Measurements from ENCODE around the gene PNMT. TPM values are rescaled to one million over a fixed set of nuclear protein-coding genes. Genes with fewer than 3 reads are reported as not detected.

Gene PNMT
- total and polyA plus RNA-seq, 2 of the 13 experiments (the other 11 are each of a cell fraction or from before 2014, with no cell fraction given) = 0.25 TPM; not detected in 1

DNA sequence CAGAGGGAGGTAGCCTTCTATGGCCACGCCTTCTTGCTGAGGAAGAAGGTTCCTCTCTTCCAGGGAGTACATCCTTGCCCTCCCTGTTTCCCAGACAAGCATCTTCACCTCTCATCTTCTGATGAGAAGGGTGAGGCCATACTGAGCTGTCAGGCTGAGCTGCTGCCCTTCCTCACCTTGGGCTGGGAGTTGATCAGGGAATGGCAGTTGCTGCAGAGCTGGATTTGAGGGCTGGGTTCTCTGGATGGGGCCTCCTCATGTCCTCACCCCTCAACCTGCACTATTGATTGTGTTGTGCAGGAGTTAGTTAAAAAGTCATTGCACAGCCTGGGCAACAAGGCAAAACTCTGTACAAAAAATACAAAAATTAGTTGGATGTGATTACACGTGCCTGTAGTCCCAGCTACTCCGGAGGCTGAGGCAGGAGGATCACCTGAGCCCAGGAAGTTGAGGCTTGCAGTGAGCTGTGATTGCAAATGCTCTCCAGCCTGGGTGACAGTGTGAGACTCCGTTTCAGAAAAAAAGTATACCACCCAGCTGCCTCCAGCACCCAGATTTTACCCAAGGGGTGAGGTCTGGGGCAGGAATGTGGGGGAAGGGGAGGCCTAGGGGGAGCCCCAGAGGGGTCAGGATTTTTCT, 33.6 kb downstream of the PNMT start (continued):
- TF ChIP-seq, protein P1, sequence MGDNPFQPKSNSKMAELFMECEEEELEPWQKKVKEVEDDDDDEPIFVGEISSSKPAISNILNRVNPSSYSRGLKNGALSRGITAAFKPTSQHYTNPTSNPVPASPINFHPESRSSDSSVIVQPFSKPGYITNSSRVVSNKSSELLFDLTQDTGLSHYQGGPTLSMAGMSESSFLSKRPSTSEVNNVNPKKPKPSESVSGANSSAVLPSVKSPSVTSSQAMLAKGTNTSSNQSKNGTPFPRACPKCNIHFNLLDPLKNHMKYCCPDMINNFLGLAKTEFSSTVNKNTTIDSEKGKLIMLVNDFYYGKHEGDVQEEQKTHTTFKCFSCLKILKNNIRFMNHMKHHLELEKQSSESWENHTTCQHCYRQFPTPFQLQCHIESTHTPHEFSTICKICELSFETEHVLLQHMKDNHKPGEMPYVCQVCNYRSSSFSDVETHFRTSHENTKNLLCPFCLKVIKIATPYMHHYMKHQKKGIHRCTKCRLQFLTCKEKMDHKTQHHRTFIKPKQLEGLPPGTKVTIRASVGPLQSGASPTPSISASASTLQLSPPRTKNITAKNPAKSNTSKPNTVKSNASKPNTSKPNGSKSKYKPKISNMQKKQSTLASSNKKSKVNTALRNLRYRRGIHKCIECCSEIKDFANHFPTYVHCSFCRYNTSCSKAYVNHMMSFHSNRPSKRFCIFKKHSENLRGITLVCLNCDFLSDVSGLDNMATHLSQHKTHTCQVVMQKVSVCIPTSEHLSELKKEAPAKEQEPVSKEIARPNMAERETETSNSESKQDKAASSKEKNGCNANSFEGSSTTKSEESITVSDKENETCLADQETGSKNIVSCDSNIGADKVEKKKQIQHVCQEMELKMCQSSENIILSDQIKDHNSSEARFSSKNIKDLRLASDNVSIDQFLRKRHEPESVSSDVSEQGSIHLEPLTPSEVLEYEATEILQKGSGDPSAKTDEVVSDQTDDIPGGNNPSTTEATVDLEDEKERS (CRISPR knock-in tag; IDR thresholded peaks at IDR 0.05) = no peak
- TF ChIP-seq, protein P2, sequence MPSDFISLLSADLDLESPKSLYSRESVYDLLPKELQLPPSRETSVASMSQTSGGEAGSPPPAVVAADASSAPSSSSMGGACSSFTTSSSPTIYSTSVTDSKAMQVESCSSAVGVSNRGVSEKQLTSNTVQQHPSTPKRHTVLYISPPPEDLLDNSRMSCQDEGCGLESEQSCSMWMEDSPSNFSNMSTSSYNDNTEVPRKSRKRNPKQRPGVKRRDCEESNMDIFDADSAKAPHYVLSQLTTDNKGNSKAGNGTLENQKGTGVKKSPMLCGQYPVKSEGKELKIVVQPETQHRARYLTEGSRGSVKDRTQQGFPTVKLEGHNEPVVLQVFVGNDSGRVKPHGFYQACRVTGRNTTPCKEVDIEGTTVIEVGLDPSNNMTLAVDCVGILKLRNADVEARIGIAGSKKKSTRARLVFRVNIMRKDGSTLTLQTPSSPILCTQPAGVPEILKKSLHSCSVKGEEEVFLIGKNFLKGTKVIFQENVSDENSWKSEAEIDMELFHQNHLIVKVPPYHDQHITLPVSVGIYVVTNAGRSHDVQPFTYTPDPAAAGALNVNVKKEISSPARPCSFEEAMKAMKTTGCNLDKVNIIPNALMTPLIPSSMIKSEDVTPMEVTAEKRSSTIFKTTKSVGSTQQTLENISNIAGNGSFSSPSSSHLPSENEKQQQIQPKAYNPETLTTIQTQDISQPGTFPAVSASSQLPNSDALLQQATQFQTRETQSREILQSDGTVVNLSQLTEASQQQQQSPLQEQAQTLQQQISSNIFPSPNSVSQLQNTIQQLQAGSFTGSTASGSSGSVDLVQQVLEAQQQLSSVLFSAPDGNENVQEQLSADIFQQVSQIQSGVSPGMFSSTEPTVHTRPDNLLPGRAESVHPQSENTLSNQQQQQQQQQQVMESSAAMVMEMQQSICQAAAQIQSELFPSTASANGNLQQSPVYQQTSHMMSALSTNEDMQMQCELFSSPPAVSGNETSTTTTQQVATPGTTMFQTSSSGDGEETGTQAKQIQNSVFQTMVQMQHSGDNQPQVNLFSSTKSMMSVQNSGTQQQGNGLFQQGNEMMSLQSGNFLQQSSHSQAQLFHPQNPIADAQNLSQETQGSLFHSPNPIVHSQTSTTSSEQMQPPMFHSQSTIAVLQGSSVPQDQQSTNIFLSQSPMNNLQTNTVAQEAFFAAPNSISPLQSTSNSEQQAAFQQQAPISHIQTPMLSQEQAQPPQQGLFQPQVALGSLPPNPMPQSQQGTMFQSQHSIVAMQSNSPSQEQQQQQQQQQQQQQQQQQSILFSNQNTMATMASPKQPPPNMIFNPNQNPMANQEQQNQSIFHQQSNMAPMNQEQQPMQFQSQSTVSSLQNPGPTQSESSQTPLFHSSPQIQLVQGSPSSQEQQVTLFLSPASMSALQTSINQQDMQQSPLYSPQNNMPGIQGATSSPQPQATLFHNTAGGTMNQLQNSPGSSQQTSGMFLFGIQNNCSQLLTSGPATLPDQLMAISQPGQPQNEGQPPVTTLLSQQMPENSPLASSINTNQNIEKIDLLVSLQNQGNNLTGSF (CRISPR knock-in tag; IDR thresholded peaks at IDR 0.05) = no peak
- TF ChIP-seq RBM22 (optimal IDR thresholded peaks at IDR 0.05; ENCODE audit: low read length) (no peak), NCOA2 (CRISPR knock-in tag; IDR thresholded peaks at IDR 0.05) (no peak), TOPORS (CRISPR knock-in tag; IDR thresholded peaks at IDR 0.05) (no peak), FOXP1 (IDR thresholded peaks at IDR 0.05) (no peak), FOXP1 (CRISPR knock-in tag; IDR thresholded peaks at IDR 0.05) (no peak), RELA (CRISPR knock-in tag; IDR thresholded peaks at IDR 0.05) (no peak), KDM2A (CRISPR knock-in tag; IDR thresholded peaks at IDR 0.05; ENCODE audit: borderline replicate concordance, low read depth) (no peak)
- TF ChIP-seq, protein P3, sequence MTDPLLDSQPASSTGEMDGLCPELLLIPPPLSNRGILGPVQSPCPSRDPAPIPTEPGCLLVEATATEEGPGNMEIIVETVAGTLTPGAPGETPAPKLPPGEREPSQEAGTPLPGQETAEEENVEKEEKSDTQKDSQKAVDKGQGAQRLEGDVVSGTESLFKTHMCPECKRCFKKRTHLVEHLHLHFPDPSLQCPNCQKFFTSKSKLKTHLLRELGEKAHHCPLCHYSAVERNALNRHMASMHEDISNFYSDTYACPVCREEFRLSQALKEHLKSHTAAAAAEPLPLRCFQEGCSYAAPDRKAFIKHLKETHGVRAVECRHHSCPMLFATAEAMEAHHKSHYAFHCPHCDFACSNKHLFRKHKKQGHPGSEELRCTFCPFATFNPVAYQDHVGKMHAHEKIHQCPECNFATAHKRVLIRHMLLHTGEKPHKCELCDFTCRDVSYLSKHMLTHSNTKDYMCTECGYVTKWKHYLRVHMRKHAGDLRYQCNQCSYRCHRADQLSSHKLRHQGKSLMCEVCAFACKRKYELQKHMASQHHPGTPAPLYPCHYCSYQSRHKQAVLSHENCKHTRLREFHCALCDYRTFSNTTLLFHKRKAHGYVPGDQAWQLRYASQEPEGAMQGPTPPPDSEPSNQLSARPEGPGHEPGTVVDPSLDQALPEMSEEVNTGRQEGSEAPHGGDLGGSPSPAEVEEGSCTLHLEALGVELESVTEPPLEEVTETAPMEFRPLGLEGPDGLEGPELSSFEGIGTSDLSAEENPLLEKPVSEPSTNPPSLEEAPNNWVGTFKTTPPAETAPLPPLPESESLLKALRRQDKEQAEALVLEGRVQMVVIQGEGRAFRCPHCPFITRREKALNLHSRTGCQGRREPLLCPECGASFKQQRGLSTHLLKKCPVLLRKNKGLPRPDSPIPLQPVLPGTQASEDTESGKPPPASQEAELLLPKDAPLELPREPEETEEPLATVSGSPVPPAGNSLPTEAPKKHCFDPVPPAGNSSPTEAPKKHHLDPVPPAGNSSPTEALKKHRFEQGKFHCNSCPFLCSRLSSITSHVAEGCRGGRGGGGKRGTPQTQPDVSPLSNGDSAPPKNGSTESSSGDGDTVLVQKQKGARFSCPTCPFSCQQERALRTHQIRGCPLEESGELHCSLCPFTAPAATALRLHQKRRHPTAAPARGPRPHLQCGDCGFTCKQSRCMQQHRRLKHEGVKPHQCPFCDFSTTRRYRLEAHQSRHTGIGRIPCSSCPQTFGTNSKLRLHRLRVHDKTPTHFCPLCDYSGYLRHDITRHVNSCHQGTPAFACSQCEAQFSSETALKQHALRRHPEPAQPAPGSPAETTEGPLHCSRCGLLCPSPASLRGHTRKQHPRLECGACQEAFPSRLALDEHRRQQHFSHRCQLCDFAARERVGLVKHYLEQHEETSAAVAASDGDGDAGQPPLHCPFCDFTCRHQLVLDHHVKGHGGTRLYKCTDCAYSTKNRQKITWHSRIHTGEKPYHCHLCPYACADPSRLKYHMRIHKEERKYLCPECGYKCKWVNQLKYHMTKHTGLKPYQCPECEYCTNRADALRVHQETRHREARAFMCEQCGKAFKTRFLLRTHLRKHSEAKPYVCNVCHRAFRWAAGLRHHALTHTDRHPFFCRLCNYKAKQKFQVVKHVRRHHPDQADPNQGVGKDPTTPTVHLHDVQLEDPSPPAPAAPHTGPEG (CRISPR knock-in tag; IDR thresholded peaks at IDR 0.05) = no peak
- TF ChIP-seq, protein P4, sequence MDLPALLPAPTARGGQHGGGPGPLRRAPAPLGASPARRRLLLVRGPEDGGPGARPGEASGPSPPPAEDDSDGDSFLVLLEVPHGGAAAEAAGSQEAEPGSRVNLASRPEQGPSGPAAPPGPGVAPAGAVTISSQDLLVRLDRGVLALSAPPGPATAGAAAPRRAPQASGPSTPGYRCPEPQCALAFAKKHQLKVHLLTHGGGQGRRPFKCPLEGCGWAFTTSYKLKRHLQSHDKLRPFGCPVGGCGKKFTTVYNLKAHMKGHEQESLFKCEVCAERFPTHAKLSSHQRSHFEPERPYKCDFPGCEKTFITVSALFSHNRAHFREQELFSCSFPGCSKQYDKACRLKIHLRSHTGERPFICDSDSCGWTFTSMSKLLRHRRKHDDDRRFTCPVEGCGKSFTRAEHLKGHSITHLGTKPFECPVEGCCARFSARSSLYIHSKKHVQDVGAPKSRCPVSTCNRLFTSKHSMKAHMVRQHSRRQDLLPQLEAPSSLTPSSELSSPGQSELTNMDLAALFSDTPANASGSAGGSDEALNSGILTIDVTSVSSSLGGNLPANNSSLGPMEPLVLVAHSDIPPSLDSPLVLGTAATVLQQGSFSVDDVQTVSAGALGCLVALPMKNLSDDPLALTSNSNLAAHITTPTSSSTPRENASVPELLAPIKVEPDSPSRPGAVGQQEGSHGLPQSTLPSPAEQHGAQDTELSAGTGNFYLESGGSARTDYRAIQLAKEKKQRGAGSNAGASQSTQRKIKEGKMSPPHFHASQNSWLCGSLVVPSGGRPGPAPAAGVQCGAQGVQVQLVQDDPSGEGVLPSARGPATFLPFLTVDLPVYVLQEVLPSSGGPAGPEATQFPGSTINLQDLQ (CRISPR knock-in tag; IDR thresholded peaks at IDR 0.05) = no peak
